ENCODE measurements around the gene BCDIN3D. TPM values are rescaled to one million over a fixed set of nuclear protein-coding genes. Genes with fewer than 3 reads are reported as not detected.

The BCDIN3D gene
- 4.5 and 5.6 TPM in 2 replicates for total RNA-seq

GRCh38 chr12:49842519-49843352 lies at the start of gene BCDIN3D:
Gene BCDIN3D (minus strand): TSS chr12:49843106. CDS start chr12:49843087, 19 bp downstream.

GRCh38 chr12:49828133-49829091 lies 14.5 kb downstream of the BCDIN3D start, which contains the start of gene NCKAP5L:
Gene NCKAP5L (minus strand): TSS chr12:49828413. CDS start chr12:49804044, 24,369 bp downstream.

Other genes starting within 250 kb of the BCDIN3D start
- gene FAM186B, start 237.5 kb downstream of the BCDIN3D start, total RNA-seq: 0.29 and 0.99 TPM in 2 replicates
- 12.6 and 17.0 TPM in 2 replicates for gene PRPF40B, start 219.5 kb downstream of the BCDIN3D start, total RNA-seq
- 22.5 and 29.3 TPM in 2 replicates for gene FMNL3, start 135.7 kb downstream of the BCDIN3D start, total RNA-seq
- 453 and 812 TPM in 2 replicates for gene TMBIM6, start 101.5 kb downstream of the BCDIN3D start, total RNA-seq
- gene NCKAP5L, start 14.7 kb downstream of the BCDIN3D start, total RNA-seq: 18.6 and 22.3 TPM in 2 replicates
- 2.6 and 8.4 TPM in 2 replicates for gene FAIM2, start 60.8 kb upstream of the BCDIN3D start, total RNA-seq
- gene AQP2, start 107.6 kb upstream of the BCDIN3D start, total RNA-seq: not detected in 2 replicates
- gene AQP5, start 118.8 kb upstream of the BCDIN3D start, total RNA-seq: not detected in 2 replicates
- not detected in 2 replicates for gene AQP6, start 129.8 kb upstream of the BCDIN3D start, total RNA-seq
- 26.0 and 146 TPM in 2 replicates for gene RACGAP1, start 182.4 kb upstream of the BCDIN3D start, total RNA-seq
- 1.5 and 4.6 TPM in 2 replicates for gene ASIC1, start 214.5 kb upstream of the BCDIN3D start, total RNA-seq
- 36.9 and 40.6 TPM in 2 replicates for gene SMARCD1, start 242.2 kb upstream of the BCDIN3D start, total RNA-seq